Measurements from ENCODE around the gene DDX25. TPM values are rescaled to one million over a fixed set of nuclear protein-coding genes. Genes with fewer than 3 reads are reported as not detected.

DDX25 gene
- polyA plus RNA-seq, 1 donor (not counting 4 experiments of a cell fraction or from before 2014, with no cell fraction given): 0.12 TPM

DNA sequence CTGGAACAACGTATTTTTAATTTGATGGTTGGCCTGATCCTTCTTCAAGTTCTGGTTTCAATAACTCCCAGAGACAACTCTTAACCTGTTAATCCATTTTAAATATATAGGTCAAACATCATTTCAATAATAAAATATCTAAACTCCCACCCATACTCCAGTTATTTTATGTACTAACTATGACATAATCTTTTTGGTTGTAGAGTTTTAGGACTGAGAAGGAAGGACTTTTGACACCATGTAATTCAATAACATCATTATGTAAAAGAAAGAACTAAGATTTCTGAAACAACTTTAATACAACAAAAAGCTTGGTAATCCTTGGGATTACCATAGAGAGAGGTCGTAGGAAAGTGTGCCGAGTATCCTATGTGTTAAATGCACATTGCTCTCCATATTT lies 73.0 kb downstream of the DDX25 start:
- no peaks in the 10 kb centered on the region for H3K9me3 ChIP-seq (ENCODE audit: control insufficient read depth, low read depth, low read length)
- dilution Hi-C loops (cut with MboI; ENCODE audit: extremely low pct_ligation_motif_present, low sequenced_read_pairs): no loop called here

GRCh38 chr11:125978181-125978716 lies 73.9 kb downstream of the DDX25 start:
- H3K9me3 ChIP-seq (ENCODE audit: control insufficient read depth, low read depth, low read length): no peaks in the 10 kb centered on the region
- peaks cover 11% of the 10 kb centered on the region for H3K4me1 ChIP-seq (ENCODE audit: control insufficient read depth, extremely low read depth, insufficient read depth, low read length)
- H3K36me3 ChIP-seq (ENCODE audit: control insufficient read depth in 2 of 2, extremely low read depth in 1 of 2, insufficient read depth in 2 of 2, low read length in 2 of 2): no peaks in the 10 kb centered on the region
- no peak for DNase-seq (ENCODE audit: low read depth, low spot score)
- H3K9ac ChIP-seq (ENCODE audit: control insufficient read depth, extremely low read depth, insufficient read depth, low read length): no peak overlapping the region
- TF ChIP-seq EZH2 (IDR thresholded peaks at IDR 0.05; ENCODE audit: low read length): no peak
- TF ChIP-seq, protein P1, sequence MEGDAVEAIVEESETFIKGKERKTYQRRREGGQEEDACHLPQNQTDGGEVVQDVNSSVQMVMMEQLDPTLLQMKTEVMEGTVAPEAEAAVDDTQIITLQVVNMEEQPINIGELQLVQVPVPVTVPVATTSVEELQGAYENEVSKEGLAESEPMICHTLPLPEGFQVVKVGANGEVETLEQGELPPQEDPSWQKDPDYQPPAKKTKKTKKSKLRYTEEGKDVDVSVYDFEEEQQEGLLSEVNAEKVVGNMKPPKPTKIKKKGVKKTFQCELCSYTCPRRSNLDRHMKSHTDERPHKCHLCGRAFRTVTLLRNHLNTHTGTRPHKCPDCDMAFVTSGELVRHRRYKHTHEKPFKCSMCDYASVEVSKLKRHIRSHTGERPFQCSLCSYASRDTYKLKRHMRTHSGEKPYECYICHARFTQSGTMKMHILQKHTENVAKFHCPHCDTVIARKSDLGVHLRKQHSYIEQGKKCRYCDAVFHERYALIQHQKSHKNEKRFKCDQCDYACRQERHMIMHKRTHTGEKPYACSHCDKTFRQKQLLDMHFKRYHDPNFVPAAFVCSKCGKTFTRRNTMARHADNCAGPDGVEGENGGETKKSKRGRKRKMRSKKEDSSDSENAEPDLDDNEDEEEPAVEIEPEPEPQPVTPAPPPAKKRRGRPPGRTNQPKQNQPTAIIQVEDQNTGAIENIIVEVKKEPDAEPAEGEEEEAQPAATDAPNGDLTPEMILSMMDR (optimal IDR thresholded peaks at IDR 0.05 in 1 of 3, IDR thresholded peaks at IDR 0.05 in 1 of 3, conservative IDR thresholded peaks at IDR 0.05 in 1 of 3; ENCODE audit: extremely low read depth in 1 of 3, insufficient read depth in 2 of 3, low read length in 3 of 3): no peak
- no peaks in the 10 kb centered on the region for H3K79me2 ChIP-seq (ENCODE audit: control insufficient read depth, insufficient read depth, low read length)
- H2AFZ ChIP-seq (ENCODE audit: control insufficient read depth, low read length): no peak overlapping the region
- no peaks in the 10 kb centered on the region for H3K27me3 ChIP-seq (ENCODE audit: control insufficient read depth, extremely low read depth, insufficient read depth, low read length)
- no peaks in the 10 kb centered on the region for H4K20me1 ChIP-seq (ENCODE audit: control insufficient read depth, extremely low read depth, insufficient read depth, low read length)
- dilution Hi-C loops (cut with MboI; ENCODE audit: extremely low pct_ligation_motif_present, low sequenced_read_pairs): no loop called here
- no peak overlapping the region for H3K27ac ChIP-seq (ENCODE audit: control insufficient read depth, insufficient read depth, low read length)
- no peak overlapping the region for H3K4me2 ChIP-seq (ENCODE audit: control insufficient read depth, extremely low read depth, insufficient read depth, low read depth, low read length)
- H3K9me1 ChIP-seq (ENCODE audit: control insufficient read depth, extremely low read depth, insufficient read depth, low read length): no peaks in the 10 kb centered on the region
- H3K4me3 ChIP-seq (ENCODE audit: control insufficient read depth in 2 of 3, extremely low read depth in 1 of 3, insufficient read depth in 2 of 3, low read depth in 1 of 3, low read length in 3 of 3): no peak overlapping the region
- no peak for FAIRE-seq

More for the DNA sequence above, 73.0 kb downstream of the DDX25 start:
- no peak for FAIRE-seq
- Histone ChIP-seq H3K36me3 (ENCODE audit: control insufficient read depth in 2 of 2, extremely low read depth in 1 of 2, insufficient read depth in 2 of 2, low read length in 2 of 2) (no peaks in the 10 kb centered on the region), H3K4me2 (ENCODE audit: control insufficient read depth, extremely low read depth, insufficient read depth, low read depth, low read length) (no peak overlapping the region), H3K27ac (ENCODE audit: control insufficient read depth, insufficient read depth, low read length) (no peak overlapping the region), H3K79me2 (ENCODE audit: control insufficient read depth, insufficient read depth, low read length) (no peaks in the 10 kb centered on the region), H3K4me1 (ENCODE audit: control insufficient read depth, extremely low read depth, insufficient read depth, low read length) (peaks cover 11% of the 10 kb centered on the region), H3K4me3 (ENCODE audit: control insufficient read depth in 2 of 3, extremely low read depth in 1 of 3, insufficient read depth in 2 of 3, low read depth in 1 of 3, low read length in 3 of 3) (no peak overlapping the region), H3K27me3 (ENCODE audit: control insufficient read depth, extremely low read depth, insufficient read depth, low read length) (no peaks in the 10 kb centered on the region), H2AFZ (ENCODE audit: control insufficient read depth, low read length) (no peak overlapping the region), H4K20me1 (ENCODE audit: control insufficient read depth, extremely low read depth, insufficient read depth, low read length) (no peaks in the 10 kb centered on the region), H3K9ac (ENCODE audit: control insufficient read depth, extremely low read depth, insufficient read depth, low read length) (no peak overlapping the region), H3K9me1 (ENCODE audit: control insufficient read depth, extremely low read depth, insufficient read depth, low read length) (no peaks in the 10 kb centered on the region)
- TF ChIP-seq EZH2 (IDR thresholded peaks at IDR 0.05; ENCODE audit: low read length): no peak
- TF ChIP-seq, protein P1 (optimal IDR thresholded peaks at IDR 0.05 in 1 of 3, IDR thresholded peaks at IDR 0.05 in 1 of 3, conservative IDR thresholded peaks at IDR 0.05 in 1 of 3; ENCODE audit: extremely low read depth in 1 of 3, insufficient read depth in 2 of 3, low read length in 3 of 3): no peak
- DNase-seq (ENCODE audit: low read depth, low spot score): no peak

Other genes starting within 250 kb of the DDX25 start
- not detected in 3 replicates for gene ACRV1, start 223.7 kb upstream of the DDX25 start, polyA plus RNA-seq
- not detected in 3 replicates for gene PATE1, start 158.2 kb upstream of the DDX25 start, polyA plus RNA-seq
- not detected in 3 replicates for gene PATE2, start 125.7 kb upstream of the DDX25 start, polyA plus RNA-seq
- gene PATE3, start 116.4 kb upstream of the DDX25 start, polyA plus RNA-seq: not detected in 3 replicates
- gene PATE4, start 71.2 kb upstream of the DDX25 start, polyA plus RNA-seq: not detected in 3 replicates
- gene HYLS1, start 16.8 kb upstream of the DDX25 start, polyA plus RNA-seq: 2.9 to 7.2 TPM (median 4.7 TPM) in 3 replicates
- gene PUS3, start 1.3 kb upstream of the DDX25 start, polyA plus RNA-seq: 8.8 to 16.5 TPM (median 11.8 TPM) in 3 replicates
- 0.01 to 0.22 TPM (median 0.09 TPM) in 3 replicates for gene VSIG10L2, start 41.5 kb downstream of the DDX25 start, polyA plus RNA-seq
- 1.0 to 1.6 TPM (median 1.4 TPM) in 3 replicates for gene CDON, start 158.4 kb downstream of the DDX25 start, polyA plus RNA-seq